Fibroblast of peridontal ligament (primary cell): ENCODE measurements around the gene PLCD1.
"Not testable (repeated sequence)": the region's sequence is repeated elsewhere in the genome, so short reads cannot be mapped to it uniquely, and the experiment has no call there.

ENCODE experiments used
- DNase-seq: peaks from one replicate; pipeline ENCODE4 v3.0.0-alpha.2; 2010; ENCODE audit errors: extremely low read depth

PLCD1 gene

GRCh38 chr3:38029400-38030125 lies at the start of gene PLCD1:
PLCD1 (minus strand) TSS chr3:38029642; CDS start chr3:38029539, 103 bp downstream.
- peak; percentile 64 for DNase-seq

GRCh38 chr3:38077073-38077472 lies 47.6 kb upstream of the PLCD1 start:
- not testable (repeated sequence) for DNase-seq

- DNase-seq, result no peak
Measured at GRCh38 chr3:38070013-38070412, 40.6 kb upstream of the PLCD1 start.

GRCh38 chr3:38067508-38068233 lies 38.2 kb upstream of the PLCD1 start:
- DNase-seq, result no peak

- not testable (repeated sequence) for DNase-seq
Measured at GRCh38 chr3:38064453-38064852, 35.0 kb upstream of the PLCD1 start.

- DNase-seq, result no peak
Measured at GRCh38 chr3:38062809-38063208, 33.4 kb upstream of the PLCD1 start.

- DNase-seq, result no peak
Measured at GRCh38 chr3:38059591-38059990, 30.1 kb upstream of the PLCD1 start.

GRCh38 chr3:38059148-38059547 lies 29.7 kb upstream of the PLCD1 start:
- DNase-seq, result no peak

- DNase-seq, result no peak
Measured at GRCh38 chr3:38054499-38055001, 25.1 kb upstream of the PLCD1 start.

GRCh38 chr3:38053813-38054498 lies 24.5 kb upstream of the PLCD1 start:
- not testable (repeated sequence) for DNase-seq

GRCh38 chr3:38053286-38053685 lies 23.8 kb upstream of the PLCD1 start:
- DNase-seq, result not testable (repeated sequence)

- DNase-seq, result no peak
Measured at GRCh38 chr3:38051131-38051530, 21.7 kb upstream of the PLCD1 start.

- DNase-seq, result no peak
Measured at GRCh38 chr3:38049358-38050126, 20.1 kb upstream of the PLCD1 start.

- no peak for DNase-seq
Measured at GRCh38 chr3:38047896-38048295, 18.5 kb upstream of the PLCD1 start.

- DNase-seq, result no peak
Measured at GRCh38 chr3:38046821-38047220, 17.4 kb upstream of the PLCD1 start.

GRCh38 chr3:38046027-38046426 lies 16.6 kb upstream of the PLCD1 start:
- no peak for DNase-seq

- no peak for DNase-seq
Measured at GRCh38 chr3:38043486-38043885, 14.0 kb upstream of the PLCD1 start.

- DNase-seq, result no peak
Measured at GRCh38 chr3:38040401-38040800, 11.0 kb upstream of the PLCD1 start.

GRCh38 chr3:38039899-38040261 lies 10.4 kb upstream of the PLCD1 start:
- DNase-seq, result peak; percentile 37

- peak; percentile 39 for DNase-seq
Measured at GRCh38 chr3:38039101-38039898, 9.9 kb upstream of the PLCD1 start, which contains the start of gene DLEC1. DLEC1 (plus strand) TSS chr3:38039208; CDS start chr3:38039226, 18 bp downstream.

GRCh38 chr3:38038447-38038911 lies 9.0 kb upstream of the PLCD1 start:
- no peak for DNase-seq
